ENCODE results near the gene TASP1. TPM values are rescaled to one million over a fixed set of nuclear protein-coding genes. Genes with fewer than 3 reads are reported as not detected.

Gene TASP1
- polyA plus RNA-seq, 1 donor from 2014 or later = 20.2 TPM

DNA sequence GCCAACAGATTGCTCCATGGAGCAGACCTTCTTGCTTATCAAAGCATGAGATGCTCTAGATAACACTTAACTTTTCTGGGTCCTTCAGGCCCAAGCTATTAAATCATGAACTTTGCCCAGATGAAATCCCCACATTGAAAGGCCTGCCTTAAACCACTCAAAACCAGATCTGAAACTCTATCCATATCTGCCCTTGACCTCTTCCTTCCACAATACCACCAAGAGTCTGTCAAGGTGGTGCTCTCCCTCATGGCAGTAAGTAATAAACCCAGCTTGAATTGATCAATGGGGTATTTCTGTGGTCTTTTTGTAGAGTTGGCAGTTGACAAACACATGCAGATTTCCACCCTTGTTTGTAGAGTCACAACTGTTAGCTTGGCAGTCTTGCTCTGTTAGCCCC, 282.1 kb downstream of the TASP1 start:
- Histone ChIP-seq H4K20me1 (ENCODE audit: insufficient read depth) (no peaks in the 10 kb centered on the region), H3K4me2 (ENCODE audit: low read length) (no peak overlapping the region), H3K27ac (ENCODE audit: low read length) (no peak overlapping the region)

DNA sequence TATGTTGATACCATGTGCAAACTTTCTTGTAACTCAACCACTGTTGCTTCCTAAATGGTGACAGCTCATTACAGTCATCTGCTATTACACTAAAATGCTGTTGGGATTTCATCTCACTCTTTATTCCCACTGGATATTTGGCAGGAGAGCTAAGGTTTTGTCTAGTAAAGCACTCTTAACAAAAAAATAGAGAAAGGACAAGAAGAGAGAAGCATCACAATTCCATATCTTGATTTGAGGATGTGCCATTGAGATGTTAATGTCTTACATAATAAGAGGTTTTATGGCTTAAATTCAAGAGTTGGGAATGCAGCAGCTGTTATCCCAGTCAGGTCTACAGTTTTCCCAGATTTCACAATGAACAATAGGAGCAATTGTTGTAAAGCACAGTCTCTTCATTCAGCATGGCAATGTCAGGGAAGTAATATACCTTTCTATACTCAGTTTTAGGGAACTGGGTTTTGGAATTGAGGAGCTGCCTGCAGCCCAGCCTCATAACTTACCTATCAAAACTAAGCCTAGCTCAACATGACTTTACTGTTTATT, 282.7 kb downstream of the TASP1 start:
- no peaks in the 10 kb centered on the region for H4K20me1 ChIP-seq (ENCODE audit: insufficient read depth)
- TF ChIP-seq TAF1 (IDR thresholded peaks at IDR 0.05; ENCODE audit: low read depth) = no peak
- no peak for TF ChIP-seq RAD21 (conservative IDR thresholded peaks at IDR 0.05)
- TF ChIP-seq, protein P1, sequence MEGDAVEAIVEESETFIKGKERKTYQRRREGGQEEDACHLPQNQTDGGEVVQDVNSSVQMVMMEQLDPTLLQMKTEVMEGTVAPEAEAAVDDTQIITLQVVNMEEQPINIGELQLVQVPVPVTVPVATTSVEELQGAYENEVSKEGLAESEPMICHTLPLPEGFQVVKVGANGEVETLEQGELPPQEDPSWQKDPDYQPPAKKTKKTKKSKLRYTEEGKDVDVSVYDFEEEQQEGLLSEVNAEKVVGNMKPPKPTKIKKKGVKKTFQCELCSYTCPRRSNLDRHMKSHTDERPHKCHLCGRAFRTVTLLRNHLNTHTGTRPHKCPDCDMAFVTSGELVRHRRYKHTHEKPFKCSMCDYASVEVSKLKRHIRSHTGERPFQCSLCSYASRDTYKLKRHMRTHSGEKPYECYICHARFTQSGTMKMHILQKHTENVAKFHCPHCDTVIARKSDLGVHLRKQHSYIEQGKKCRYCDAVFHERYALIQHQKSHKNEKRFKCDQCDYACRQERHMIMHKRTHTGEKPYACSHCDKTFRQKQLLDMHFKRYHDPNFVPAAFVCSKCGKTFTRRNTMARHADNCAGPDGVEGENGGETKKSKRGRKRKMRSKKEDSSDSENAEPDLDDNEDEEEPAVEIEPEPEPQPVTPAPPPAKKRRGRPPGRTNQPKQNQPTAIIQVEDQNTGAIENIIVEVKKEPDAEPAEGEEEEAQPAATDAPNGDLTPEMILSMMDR (IDR thresholded peaks at IDR 0.05; ENCODE audit: poor library complexity, severe bottlenecking) = no peak
- TF ChIP-seq MXI1 (conservative IDR thresholded peaks at IDR 0.05; ENCODE audit: poor library complexity, severe bottlenecking) = no peak
- TF ChIP-seq EZH2 (IDR thresholded peaks at IDR 0.05; ENCODE audit: borderline replicate concordance, insufficient read depth, low read length, poor library complexity, severe bottlenecking) = no peak
- TF ChIP-seq, protein P2, sequence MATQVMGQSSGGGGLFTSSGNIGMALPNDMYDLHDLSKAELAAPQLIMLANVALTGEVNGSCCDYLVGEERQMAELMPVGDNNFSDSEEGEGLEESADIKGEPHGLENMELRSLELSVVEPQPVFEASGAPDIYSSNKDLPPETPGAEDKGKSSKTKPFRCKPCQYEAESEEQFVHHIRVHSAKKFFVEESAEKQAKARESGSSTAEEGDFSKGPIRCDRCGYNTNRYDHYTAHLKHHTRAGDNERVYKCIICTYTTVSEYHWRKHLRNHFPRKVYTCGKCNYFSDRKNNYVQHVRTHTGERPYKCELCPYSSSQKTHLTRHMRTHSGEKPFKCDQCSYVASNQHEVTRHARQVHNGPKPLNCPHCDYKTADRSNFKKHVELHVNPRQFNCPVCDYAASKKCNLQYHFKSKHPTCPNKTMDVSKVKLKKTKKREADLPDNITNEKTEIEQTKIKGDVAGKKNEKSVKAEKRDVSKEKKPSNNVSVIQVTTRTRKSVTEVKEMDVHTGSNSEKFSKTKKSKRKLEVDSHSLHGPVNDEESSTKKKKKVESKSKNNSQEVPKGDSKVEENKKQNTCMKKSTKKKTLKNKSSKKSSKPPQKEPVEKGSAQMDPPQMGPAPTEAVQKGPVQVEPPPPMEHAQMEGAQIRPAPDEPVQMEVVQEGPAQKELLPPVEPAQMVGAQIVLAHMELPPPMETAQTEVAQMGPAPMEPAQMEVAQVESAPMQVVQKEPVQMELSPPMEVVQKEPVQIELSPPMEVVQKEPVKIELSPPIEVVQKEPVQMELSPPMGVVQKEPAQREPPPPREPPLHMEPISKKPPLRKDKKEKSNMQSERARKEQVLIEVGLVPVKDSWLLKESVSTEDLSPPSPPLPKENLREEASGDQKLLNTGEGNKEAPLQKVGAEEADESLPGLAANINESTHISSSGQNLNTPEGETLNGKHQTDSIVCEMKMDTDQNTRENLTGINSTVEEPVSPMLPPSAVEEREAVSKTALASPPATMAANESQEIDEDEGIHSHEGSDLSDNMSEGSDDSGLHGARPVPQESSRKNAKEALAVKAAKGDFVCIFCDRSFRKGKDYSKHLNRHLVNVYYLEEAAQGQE (IDR thresholded peaks at IDR 0.05; ENCODE audit: borderline replicate concordance) = no peak
- no peak for TF ChIP-seq EP300 (conservative IDR thresholded peaks at IDR 0.05; ENCODE audit: poor library complexity, severe bottlenecking)
- no peak for TF ChIP-seq SMC3 (conservative IDR thresholded peaks at IDR 0.05; ENCODE audit: poor library complexity)
- no peak for TF ChIP-seq POLR2AphosphoS5 (IDR thresholded peaks at IDR 0.05)
- no peaks in the 10 kb centered on the region for H3K79me2 ChIP-seq (replicated peaks; ENCODE audit: insufficient read depth, low read length)
- H3K4me3 ChIP-seq (ENCODE audit: low read length) = no peak overlapping the region
- no peaks in the 10 kb centered on the region for H3K9me2 ChIP-seq (ENCODE audit: insufficient read depth, low read length)
- no peaks in the 10 kb centered on the region for H3F3A ChIP-seq (ENCODE audit: insufficient read depth, low read length, poor library complexity, severe bottlenecking)
- H3K9me3 ChIP-seq (ENCODE audit: low read length) = no peaks in the 10 kb centered on the region
- no peaks in the 10 kb centered on the region for H3K27me3 ChIP-seq (ENCODE audit: insufficient read depth, low read depth, low read length)
- no peak overlapping the region for H2AFZ ChIP-seq (ENCODE audit: low read depth, low read length)
- H3K4me2 ChIP-seq (ENCODE audit: low read length) = no peak overlapping the region
- no peak overlapping the region for H3K9ac ChIP-seq (ENCODE audit: low read length)
- H3K36me3 ChIP-seq (ENCODE audit: insufficient read depth, low read length) = no peaks in the 10 kb centered on the region
- H3K27ac ChIP-seq (ENCODE audit: low read length) = no peak overlapping the region

More for the DNA sequence above, 282.1 kb downstream of the TASP1 start:
- H3K9ac ChIP-seq (ENCODE audit: low read length) = no peak overlapping the region
- no peaks in the 10 kb centered on the region for H3K36me3 ChIP-seq (ENCODE audit: insufficient read depth, low read length)
- H3K79me2 ChIP-seq (replicated peaks; ENCODE audit: insufficient read depth, low read length) = no peaks in the 10 kb centered on the region
- H3K27me3 ChIP-seq (ENCODE audit: insufficient read depth, low read depth, low read length) = no peaks in the 10 kb centered on the region
- TF ChIP-seq EZH2 (IDR thresholded peaks at IDR 0.05; ENCODE audit: borderline replicate concordance, insufficient read depth, low read length, poor library complexity, severe bottlenecking) = no peak
- TF ChIP-seq, protein P1 (IDR thresholded peaks at IDR 0.05; ENCODE audit: poor library complexity, severe bottlenecking) = no peak
- no peak for TF ChIP-seq POLR2AphosphoS5 (IDR thresholded peaks at IDR 0.05)
- no peak for TF ChIP-seq MXI1 (conservative IDR thresholded peaks at IDR 0.05; ENCODE audit: poor library complexity, severe bottlenecking)
- TF ChIP-seq, protein P2 (IDR thresholded peaks at IDR 0.05; ENCODE audit: borderline replicate concordance) = no peak
- no peak for TF ChIP-seq TAF1 (IDR thresholded peaks at IDR 0.05; ENCODE audit: low read depth)
- no peak for TF ChIP-seq EP300 (conservative IDR thresholded peaks at IDR 0.05; ENCODE audit: poor library complexity, severe bottlenecking)
- TF ChIP-seq SMC3 (conservative IDR thresholded peaks at IDR 0.05; ENCODE audit: poor library complexity) = no peak
- TF ChIP-seq RAD21 (conservative IDR thresholded peaks at IDR 0.05) = no peak
- no peak overlapping the region for H3K4me3 ChIP-seq (ENCODE audit: low read length)
- no peak overlapping the region for H2AFZ ChIP-seq (ENCODE audit: low read depth, low read length)
- no peaks in the 10 kb centered on the region for H3K9me2 ChIP-seq (ENCODE audit: insufficient read depth, low read length)
- no peaks in the 10 kb centered on the region for H3F3A ChIP-seq (ENCODE audit: insufficient read depth, low read length, poor library complexity, severe bottlenecking)
- H3K9me3 ChIP-seq (ENCODE audit: low read length) = no peaks in the 10 kb centered on the region

Measured in neural cell (in vitro differentiated cells).